Ishikawa (cell line): ENCODE results near the gene CUEDC2.

Experiments used
- CEBPB ChIP-seq: IDR thresholded peaks from 2 replicates; pipeline ENCODE4 v1.6.1; 2012
- EP300 ChIP-seq: IDR thresholded peaks from 2 replicates; pipeline ENCODE4 v1.6.1; 2012; ENCODE audit warnings: borderline replicate concordance
- MAX ChIP-seq: IDR thresholded peaks from 2 replicates; pipeline ENCODE4 v1.6.1; 2012
- TEAD4 ChIP-seq: IDR thresholded peaks from 2 replicates; pipeline ENCODE4 v1.6.1; 2012

DNA sequence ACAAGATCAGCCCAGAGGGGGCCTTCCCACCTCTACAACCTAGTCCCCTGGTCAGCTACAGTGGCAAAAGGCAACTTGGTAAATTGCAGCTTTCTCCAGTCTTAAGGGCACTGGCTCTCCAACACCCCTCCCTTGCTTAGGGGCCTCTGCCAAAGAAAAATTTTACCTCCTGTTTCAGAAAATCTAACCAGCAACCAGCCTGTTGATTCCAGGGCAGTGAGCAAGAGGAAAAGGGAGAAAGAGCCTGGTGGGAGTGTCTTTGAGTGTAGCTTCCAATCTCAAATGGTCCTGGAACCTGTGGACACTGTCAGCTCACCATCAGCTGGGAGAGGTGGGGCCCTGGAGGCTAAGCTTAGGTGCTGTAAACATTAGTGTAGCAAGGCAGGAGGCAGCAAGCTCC, 47.3 kb upstream of the CUEDC2 start:
- TF ChIP-seq CEBPB (no peak), TEAD4 (no peak), EP300 (no peak), MAX (no peak)
